ENCODE measurements around the gene DAGLA. TPM values are rescaled to one million over a fixed set of nuclear protein-coding genes. Genes with fewer than 3 reads are reported as not detected.

Gene DAGLA
- polyA plus RNA-seq, 1 experiment = 2.5 TPM

DNA sequence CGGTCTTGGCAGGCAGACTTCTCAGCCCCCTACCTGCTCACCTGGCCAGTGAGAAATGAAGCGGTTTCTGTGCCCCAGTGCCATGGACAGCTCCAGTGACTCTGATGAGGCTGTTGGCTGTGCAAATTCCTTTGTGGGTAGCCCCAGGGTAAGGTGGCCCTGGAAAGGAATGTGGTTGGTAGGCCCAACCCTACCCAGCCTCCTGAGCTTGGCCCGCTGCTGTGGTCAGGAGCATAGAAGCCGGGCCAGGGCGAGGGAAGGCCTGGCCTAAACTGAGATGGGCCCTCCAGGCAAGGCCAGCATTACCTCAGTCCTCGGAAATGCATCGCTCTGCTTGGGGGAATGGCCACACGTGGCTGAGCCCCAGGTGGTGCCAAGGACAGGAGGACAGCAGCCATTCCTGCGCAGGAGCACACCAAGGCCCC, 16.9 kb downstream of the DAGLA start:
- ChIA-PET POLR2A (no interaction called here), CTCF (interaction anchor here (0.8 to 1.8 kb wide), 3 partner anchors 16 to 52 kb away, joined by 3 to 6 read pairs (median 4); no protein-coding TSS in a partner anchor)
- Histone ChIP-seq H3K4me3 (ENCODE audit: low read depth, low read length) (no peak overlapping the region), H3K27me3 (ENCODE audit: control insufficient read depth, insufficient read depth, low read length) (no peaks in the 10 kb centered on the region; the same call in 1 of the 2 replicates), H3K36me3 (ENCODE audit: control insufficient read depth, insufficient read depth, low read length) (no peaks in the 10 kb centered on the region)
- no peak for DNase-seq (ENCODE audit: low read depth)
- TF ChIP-seq, protein P1, sequence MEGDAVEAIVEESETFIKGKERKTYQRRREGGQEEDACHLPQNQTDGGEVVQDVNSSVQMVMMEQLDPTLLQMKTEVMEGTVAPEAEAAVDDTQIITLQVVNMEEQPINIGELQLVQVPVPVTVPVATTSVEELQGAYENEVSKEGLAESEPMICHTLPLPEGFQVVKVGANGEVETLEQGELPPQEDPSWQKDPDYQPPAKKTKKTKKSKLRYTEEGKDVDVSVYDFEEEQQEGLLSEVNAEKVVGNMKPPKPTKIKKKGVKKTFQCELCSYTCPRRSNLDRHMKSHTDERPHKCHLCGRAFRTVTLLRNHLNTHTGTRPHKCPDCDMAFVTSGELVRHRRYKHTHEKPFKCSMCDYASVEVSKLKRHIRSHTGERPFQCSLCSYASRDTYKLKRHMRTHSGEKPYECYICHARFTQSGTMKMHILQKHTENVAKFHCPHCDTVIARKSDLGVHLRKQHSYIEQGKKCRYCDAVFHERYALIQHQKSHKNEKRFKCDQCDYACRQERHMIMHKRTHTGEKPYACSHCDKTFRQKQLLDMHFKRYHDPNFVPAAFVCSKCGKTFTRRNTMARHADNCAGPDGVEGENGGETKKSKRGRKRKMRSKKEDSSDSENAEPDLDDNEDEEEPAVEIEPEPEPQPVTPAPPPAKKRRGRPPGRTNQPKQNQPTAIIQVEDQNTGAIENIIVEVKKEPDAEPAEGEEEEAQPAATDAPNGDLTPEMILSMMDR (IDR thresholded peaks at IDR 0.05; ENCODE audit: insufficient read depth, low read depth, low read length) = no peak

GRCh38 chr11:61697764-61698163, 17.6 kb downstream of the DAGLA start:
- POLR2A ChIA-PET = interaction anchor here (0.5 kb wide), 1 partner anchor 10 kb away, joined by 3 read pairs; no protein-coding TSS in a partner anchor

GRCh38 chr11:61698173-61698948, 18.2 kb downstream of the DAGLA start:
- Histone ChIP-seq H3K4me3 (ENCODE audit: low read depth, low read length) (no peak overlapping the region), H3K36me3 (ENCODE audit: control insufficient read depth, insufficient read depth, low read length) (no peaks in the 10 kb centered on the region), H3K27me3 (ENCODE audit: control insufficient read depth, insufficient read depth, low read length) (no peaks in the 10 kb centered on the region; the same call in 1 of the 2 replicates)
- ChIA-PET POLR2A (interaction anchor here (0.5 kb wide), 1 partner anchor 9 kb away, joined by 3 read pairs; no protein-coding TSS in a partner anchor), CTCF (interaction anchor here (0.7 to 2.0 kb wide), 6 partner anchors 10 to 50 kb away, joined by 3 to 6 read pairs (median 4); no protein-coding TSS in a partner anchor)
- DNase-seq (ENCODE audit: low read depth) = no peak
- TF ChIP-seq, protein P1 (IDR thresholded peaks at IDR 0.05; ENCODE audit: insufficient read depth, low read depth, low read length) = no peak

More at GRCh38 chr11:61697764-61698163, 17.6 kb downstream of the DAGLA start:
- H3K4me3 ChIP-seq (ENCODE audit: low read depth, low read length) = no peak overlapping the region
- DNase-seq (ENCODE audit: low read depth) = no peak
- H3K27me3 ChIP-seq (ENCODE audit: control insufficient read depth, insufficient read depth, low read length) = no peaks in the 10 kb centered on the region; the same call in 1 of the 2 replicates
- no peaks in the 10 kb centered on the region for H3K36me3 ChIP-seq (ENCODE audit: control insufficient read depth, insufficient read depth, low read length)
- CTCF ChIA-PET = interaction anchor here (0.8 to 2.0 kb wide), 5 partner anchors 9 to 51 kb away, joined by 3 to 6 read pairs (median 4); no protein-coding TSS in a partner anchor
- TF ChIP-seq, protein P1 (IDR thresholded peaks at IDR 0.05; ENCODE audit: insufficient read depth, low read depth, low read length) = no peak

DNA sequence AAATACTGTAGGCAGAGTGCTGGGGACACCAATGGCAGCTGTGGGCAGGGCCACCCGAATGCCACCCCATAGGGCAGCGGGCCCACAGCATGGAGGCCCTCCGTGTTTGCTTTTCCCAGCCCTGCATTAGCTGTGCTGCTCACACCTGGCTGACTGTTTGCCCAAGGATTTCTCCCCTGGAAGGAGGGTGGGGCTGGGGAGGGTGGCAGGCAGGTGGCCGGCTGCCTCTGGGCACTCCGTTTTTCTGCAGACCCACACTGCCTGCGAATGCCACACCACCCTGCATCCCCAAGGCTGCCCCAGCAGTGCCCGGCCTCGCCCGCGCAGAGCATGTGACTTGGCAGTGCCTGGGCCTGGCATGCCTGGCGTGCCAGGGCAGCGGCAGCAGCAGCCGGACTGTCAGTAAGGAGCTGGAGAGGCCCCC, 19.6 kb downstream of the DAGLA start:
- TF ChIP-seq, protein P1 (IDR thresholded peaks at IDR 0.05; ENCODE audit: insufficient read depth, low read depth, low read length) = no peak
- no peaks in the 10 kb centered on the region for H3K36me3 ChIP-seq (ENCODE audit: control insufficient read depth, insufficient read depth, low read length)
- no peaks in the 10 kb centered on the region; the same call in 1 of the 2 replicates for H3K27me3 ChIP-seq (ENCODE audit: control insufficient read depth, insufficient read depth, low read length)
- POLR2A ChIA-PET = interaction anchor here (0.6 kb wide), 1 partner anchor 12 kb away, joined by 4 read pairs; no protein-coding TSS in a partner anchor
- DNase-seq (ENCODE audit: low read depth) = no peak
- H3K4me3 ChIP-seq (ENCODE audit: low read depth, low read length) = no peak overlapping the region
- CTCF ChIA-PET = interaction anchor here (0.9 to 1.5 kb wide), 3 partner anchors 8 to 48 kb away, joined by 3 to 5 read pairs (median 5); no protein-coding TSS in a partner anchor

DNA sequence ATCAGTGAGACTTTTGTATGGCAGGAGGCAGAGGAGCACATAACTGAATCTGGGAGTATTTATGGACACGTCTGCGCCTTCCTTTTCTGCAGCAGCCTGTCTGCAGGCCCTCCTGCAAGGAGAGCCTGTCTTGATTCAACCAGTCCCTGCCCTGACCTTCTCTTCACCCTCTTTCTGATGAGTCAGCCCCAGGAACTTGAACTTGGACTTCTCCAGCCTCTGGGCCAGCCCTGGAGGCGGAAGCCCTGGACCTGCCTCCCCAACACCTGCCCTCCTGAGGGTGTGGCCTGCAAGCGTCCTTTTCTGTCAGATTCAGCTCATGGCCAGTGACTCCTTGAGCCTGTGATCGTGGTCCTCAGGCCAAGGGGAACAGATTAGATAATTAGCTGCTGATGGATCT, 20.0 kb downstream of the DAGLA start:
- ChIA-PET POLR2A (interaction anchor here (0.6 kb wide), 1 partner anchor 11 kb away, joined by 4 read pairs; no protein-coding TSS in a partner anchor), CTCF (interaction anchor here (1.1 to 1.5 kb wide), 2 partner anchors 8 to 33 kb away, joined by 5 read pairs; no protein-coding TSS in a partner anchor)
- no peaks in the 10 kb centered on the region; the same call in 1 of the 2 replicates for H3K27me3 ChIP-seq (ENCODE audit: control insufficient read depth, insufficient read depth, low read length)
- no peak overlapping the region for H3K4me3 ChIP-seq (ENCODE audit: low read depth, low read length)
- H3K36me3 ChIP-seq (ENCODE audit: control insufficient read depth, insufficient read depth, low read length) = no peaks in the 10 kb centered on the region
- TF ChIP-seq, protein P1 (IDR thresholded peaks at IDR 0.05; ENCODE audit: insufficient read depth, low read depth, low read length) = no peak
- no peak for DNase-seq (ENCODE audit: low read depth)

All from BJ (cell line).